GM20000 (cell line): ENCODE measurements around the gene UBQLN1.
A peak's percentile ranks its signal among the peaks of the same experiment; 100 is the strongest.
"Not testable (repeated sequence)": the region's sequence is repeated elsewhere in the genome, so short reads cannot be mapped to it uniquely, and the experiment has no call there.

Experiments
- DNase-seq: peaks from one replicate; pipeline ENCODE4 v3.0.0; 2012; ENCODE audit warnings: low spot score
- TF ChIP-seq, protein P1 (sequence below): IDR thresholded peaks from 2 replicates; pipeline ENCODE4 v1.5.1; 2012; ENCODE audit warnings: mild to moderate bottlenecking, control low read depth; ENCODE audit errors: extremely low read depth, missing control alignments

Gene UBQLN1

DNA sequence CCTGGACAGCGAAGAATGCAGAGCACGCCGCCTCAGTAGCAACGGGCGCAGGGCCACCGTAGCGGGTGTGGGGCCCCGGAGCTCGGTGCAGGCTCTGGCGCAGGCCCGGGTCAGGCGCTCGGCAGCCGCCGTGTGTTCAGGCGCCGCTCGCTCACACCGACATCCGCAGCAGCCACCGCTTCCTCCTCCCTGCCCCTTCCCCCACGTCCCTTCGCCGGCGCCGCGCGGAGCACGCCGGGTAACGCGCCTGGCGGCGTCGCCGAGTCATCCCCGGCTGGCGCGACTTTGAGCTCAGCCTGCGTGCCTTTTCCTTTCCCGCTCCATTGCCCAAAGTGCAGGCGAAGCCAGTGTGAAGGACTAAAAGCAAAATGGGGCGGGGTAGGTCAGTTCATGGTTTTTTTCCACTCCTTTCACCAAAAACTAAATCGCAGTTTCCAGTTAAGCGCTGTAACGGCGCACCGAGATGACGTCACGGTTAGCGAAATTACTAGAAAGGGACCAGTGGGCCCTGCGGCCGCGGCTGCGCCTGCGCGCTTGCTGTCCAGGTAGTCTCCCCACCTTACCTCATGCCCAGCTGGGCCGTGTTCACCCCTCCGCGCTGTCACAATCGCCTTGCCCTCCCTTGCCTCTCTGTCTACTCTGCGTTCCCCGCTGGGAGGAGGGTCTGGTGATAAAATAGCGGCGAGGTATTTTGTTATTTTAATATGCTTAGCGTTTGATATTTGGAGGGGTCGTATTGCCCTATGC is at the start of gene UBQLN1:
Gene UBQLN1, minus strand, starts transcription at position 191 of the 747 bp plus-strand sequence. CDS start 279 bp downstream, outside the sequence.
- peak; percentile 95 for DNase-seq
- TF ChIP-seq, protein P1, sequence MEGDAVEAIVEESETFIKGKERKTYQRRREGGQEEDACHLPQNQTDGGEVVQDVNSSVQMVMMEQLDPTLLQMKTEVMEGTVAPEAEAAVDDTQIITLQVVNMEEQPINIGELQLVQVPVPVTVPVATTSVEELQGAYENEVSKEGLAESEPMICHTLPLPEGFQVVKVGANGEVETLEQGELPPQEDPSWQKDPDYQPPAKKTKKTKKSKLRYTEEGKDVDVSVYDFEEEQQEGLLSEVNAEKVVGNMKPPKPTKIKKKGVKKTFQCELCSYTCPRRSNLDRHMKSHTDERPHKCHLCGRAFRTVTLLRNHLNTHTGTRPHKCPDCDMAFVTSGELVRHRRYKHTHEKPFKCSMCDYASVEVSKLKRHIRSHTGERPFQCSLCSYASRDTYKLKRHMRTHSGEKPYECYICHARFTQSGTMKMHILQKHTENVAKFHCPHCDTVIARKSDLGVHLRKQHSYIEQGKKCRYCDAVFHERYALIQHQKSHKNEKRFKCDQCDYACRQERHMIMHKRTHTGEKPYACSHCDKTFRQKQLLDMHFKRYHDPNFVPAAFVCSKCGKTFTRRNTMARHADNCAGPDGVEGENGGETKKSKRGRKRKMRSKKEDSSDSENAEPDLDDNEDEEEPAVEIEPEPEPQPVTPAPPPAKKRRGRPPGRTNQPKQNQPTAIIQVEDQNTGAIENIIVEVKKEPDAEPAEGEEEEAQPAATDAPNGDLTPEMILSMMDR: no peak

DNA sequence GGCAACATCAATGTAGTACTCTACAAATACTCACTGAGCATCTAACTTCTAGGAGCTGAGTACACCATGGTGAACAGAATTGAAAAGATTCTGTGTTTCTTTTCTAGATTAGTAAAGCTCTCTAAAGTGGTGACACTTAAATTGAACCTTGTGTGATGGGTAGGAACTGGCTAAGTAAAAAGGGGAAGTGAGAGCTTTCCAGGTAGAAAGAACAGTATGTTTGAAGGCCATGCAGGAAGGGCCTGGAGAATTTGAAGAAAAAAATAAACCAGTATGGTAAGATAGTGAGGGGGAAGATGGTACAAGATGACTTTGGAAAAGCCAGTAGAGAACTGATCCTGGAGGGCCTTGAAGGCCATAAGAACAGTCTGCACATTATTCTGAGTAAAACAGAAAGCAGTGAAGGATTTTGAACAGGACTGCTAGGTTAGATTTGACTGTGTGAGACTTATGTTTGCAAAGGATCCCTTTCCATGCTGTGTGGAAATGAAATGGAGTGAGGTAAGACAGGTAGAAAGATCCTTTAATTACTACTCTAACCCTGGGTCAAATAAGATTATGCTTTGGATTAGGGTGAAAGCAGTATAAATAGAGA is 46.7 kb upstream of the UBQLN1 start:
- TF ChIP-seq, protein P1: no peak
- no peak for DNase-seq

DNA sequence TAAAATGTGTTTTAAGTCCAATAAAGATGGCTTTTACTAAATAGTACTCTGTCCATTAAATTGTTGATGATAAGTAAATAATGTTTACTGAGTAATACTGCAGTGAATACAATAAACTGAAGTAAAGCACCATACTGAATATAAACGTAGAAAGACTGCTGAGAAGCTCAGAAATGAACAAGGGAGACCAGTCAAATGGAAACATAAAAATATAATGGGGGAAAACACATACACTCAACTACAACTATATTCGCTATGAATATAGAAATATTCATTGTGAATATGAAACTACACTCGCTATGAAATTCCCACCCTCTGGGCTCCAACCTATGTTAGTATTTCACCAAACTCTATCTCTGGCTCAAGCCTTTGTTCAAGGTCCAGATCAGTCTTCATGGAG is 41.9 kb upstream of the UBQLN1 start:
- TF ChIP-seq, protein P1: no peak
- DNase-seq: no peak

DNA sequence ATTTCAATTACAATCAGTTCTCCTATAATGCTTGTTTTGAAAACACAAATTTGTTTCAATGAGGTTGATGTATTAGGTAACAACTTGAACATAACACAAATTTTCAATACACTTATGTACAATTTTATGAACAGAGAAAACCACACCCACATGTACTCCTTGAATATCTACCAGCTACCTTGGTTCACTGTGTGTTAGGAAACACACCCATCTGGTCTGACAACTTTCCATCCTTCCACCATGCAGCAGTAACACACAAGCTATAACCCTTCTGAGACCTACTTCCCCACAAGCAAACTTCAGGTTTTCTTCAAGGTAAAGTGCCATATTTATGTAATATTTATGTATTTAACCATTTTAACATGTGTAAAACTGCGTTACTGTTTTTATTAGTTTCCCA is 36.4 kb upstream of the UBQLN1 start:
- TF ChIP-seq, protein P1: no peak
- DNase-seq: no peak

DNA sequence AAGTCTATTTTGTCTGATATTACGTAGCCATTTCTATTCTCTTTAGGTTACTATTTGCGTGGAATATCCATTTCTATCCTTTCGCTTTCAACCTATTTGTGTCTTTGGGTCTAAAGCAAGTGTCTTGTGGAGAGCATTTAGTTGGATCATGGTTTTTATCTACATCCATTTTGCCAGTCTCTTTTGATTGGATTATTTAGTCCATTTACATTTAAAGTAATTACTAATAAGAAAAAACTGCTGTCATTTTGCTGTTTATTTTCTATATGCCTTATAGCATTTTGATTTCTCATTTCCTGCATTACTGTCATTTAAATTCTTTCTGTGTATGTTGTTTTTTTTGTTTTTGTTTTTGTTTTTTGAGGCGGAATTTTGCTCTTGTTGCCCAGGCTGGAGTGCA is 26.0 kb upstream of the UBQLN1 start:
- no peak for DNase-seq
- TF ChIP-seq, protein P1: no peak

DNA sequence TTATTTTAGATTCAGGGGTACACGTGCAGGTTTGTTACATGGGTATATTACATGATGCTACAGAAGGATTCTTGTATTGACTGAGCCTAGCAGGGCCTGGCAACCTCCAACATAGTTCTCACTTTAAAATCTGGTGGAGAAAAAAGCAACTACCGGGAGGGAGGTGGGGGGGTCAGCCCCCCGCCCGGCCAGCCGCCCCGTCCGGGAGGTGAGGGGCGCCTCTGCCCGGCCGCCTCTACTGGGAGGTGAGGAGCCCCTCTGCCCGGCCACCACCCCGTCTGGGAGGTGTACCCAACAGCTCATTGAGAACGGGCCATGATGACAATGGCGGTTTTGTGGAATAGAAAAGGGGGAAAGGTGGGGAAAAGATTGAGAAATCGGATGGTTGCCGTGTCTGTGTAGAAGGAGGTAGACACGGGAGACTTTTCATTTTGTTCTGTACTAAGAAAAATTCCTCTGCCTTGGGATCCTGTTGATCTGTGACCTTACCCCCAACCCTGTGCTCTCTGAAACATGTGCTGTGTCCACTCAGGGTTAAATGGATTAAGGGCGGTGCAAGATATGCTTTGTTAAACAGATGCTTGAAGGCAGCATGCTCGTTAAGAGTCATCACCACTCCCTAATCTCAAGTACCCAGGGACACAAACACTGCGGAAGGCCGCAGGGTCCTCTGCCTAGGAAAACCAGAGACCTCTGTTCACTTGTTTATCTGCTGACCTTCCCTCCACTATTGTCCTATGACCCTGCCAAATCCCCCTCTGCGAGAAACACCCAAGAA is 21.0 kb upstream of the UBQLN1 start:
- not testable (repeated sequence) for DNase-seq

DNA sequence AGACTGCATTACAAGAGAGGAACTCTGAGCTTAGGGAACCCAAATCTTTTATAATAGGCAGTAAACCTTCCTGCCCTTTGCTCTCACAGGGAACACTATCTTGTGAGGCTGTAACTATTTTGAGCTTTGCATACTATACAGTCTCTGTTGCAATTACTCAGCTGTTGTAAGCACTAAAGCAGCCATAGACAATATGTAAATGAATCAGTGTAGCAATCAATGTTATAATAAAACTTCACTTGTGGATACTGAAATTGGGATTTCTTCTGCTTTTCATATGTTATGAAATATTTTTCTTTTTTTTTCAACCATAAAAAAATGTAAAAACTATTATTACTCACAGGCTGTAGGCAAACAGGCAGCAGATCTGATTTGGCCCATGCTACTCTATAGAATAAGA is 16.7 kb upstream of the UBQLN1 start:
- TF ChIP-seq, protein P1: no peak
- no peak for DNase-seq
